Activated naive CD4-positive, alpha-beta T cell treated with anti-CD3 and anti-CD28 coated beads, Interleukin-2, amount 10 ng/mL, durations not matched to agents 7 days and 5 days (primary cell): Measurements from ENCODE around the gene NDOR1.

ENCODE experiments used
- CTCF ChIA-PET: fragments of 350-600 bp; sonication (Branson Sonifier 250); formaldehyde crosslinking; loops from one replicate; lab custom pipeline; 2021; ENCODE audit warnings: antibody characterized with exemption; lab: Charles Lee
- DNase-seq: peaks from one replicate; pipeline ENCODE4 v3.0.0-alpha.2; 2020
- H3K27ac Mint-ChIP-seq: one replicate; pipeline ENCODE4 v1.8.0; 2021; ENCODE audit warnings: mild to moderate bottlenecking, moderate library complexity, mixed read lengths
- H3K27me3 Mint-ChIP-seq: one replicate; pipeline ENCODE4 v1.8.0; 2021; ENCODE audit warnings: mild to moderate bottlenecking, mixed read lengths
- H3K36me3 Mint-ChIP-seq: one replicate; pipeline ENCODE4 v1.8.0; 2021; ENCODE audit warnings: mixed read lengths
- H3K4me1 Mint-ChIP-seq: one replicate; pipeline ENCODE4 v1.8.0; 2021; ENCODE audit warnings: mixed read lengths
- H3K4me3 Mint-ChIP-seq: one replicate; pipeline ENCODE4 v1.8.0; 2021; ENCODE audit warnings: mild to moderate bottlenecking, moderate library complexity, mixed read lengths
- H3K9me3 Mint-ChIP-seq: one replicate; pipeline ENCODE4 v1.8.0; 2021; ENCODE audit warnings: mixed read lengths

The NDOR1 gene

DNA sequence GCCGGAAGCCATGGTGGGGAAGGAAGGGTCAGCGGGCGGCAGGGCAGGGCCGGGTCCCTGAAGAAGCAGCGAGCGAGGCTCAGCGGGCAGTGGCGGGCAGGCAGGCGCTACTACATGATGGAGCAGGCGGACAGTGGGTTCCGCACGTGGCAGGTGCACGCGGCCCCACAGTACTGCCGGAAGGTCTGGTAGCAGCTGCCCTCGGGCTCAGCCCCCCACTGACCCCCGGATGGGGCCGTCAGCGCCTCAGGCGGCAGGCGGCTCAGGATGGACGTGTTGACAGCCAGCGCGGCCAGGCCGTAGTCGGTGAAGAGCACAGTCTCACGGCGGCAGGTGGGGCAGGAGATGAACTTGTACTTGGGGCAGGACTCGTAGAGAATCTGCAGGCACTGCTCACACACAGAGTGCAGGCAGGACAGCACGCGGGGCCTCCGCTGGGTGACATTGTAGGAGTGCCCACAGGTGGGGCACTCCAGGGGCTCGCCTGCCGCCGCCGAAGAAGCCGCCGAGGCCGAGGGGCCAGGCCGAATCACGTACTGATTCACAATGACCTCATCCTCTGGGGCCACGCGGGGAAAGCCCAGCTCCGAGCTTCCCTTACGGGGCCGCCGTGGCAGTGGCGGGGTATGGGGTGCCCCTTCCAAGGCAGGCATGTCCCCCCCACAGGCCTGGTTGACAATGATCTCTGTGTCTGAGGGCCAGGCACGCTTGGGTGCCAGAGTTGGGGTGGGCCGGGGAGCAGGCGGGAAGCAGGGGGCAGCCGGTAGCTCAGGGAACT is 15.0 kb downstream of the NDOR1 start:
- no peaks in the 10 kb centered on the region for H3K36me3 Mint-ChIP-seq
- no peaks in the 10 kb centered on the region for H3K27me3 Mint-ChIP-seq
- no peak for DNase-seq
- peaks cover 19% of the 10 kb centered on the region for H3K4me1 Mint-ChIP-seq
- H3K4me3 Mint-ChIP-seq = peak overlapping the region; percentile 58
- CTCF ChIA-PET = interaction anchor here (1.5 kb wide), 1 partner anchor 16 kb away, joined by 3 read pairs; no protein-coding TSS in a partner anchor
- no peaks in the 10 kb centered on the region for H3K9me3 Mint-ChIP-seq
- H3K27ac Mint-ChIP-seq = no peak overlapping the region

DNA sequence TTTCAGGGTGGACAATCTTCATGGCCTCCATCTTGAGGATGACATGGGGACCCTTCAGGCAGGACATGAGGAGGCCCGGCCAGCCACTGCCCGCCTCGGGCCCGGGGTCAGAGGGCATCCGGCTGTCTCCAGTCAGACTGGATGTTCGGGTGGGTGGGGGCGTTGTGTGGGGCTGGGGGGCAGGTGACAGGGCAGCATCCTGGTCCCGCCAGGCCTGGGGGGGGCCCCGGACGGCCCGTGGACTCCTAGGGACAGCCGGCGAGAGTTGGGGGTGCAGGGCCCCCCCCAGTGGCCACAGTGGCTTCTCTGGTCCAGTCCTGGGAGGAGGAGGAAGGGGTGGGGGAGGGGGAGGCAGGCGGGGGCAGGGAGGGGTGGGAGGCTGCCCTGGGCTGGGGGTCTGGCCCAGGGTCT is 15.6 kb downstream of the NDOR1 start:
- CTCF ChIA-PET = interaction anchor here (2.4 kb wide), 1 partner anchor 33 kb away, joined by 7 read pairs; the partner anchor contains the start of genes ANAPC2 and SSNA1
- peaks cover 19% of the 10 kb centered on the region for H3K4me1 Mint-ChIP-seq
- H3K4me3 Mint-ChIP-seq = peak overlapping the region; percentile 58
- no peaks in the 10 kb centered on the region for H3K36me3 Mint-ChIP-seq
- no peak for DNase-seq
- no peaks in the 10 kb centered on the region for H3K27me3 Mint-ChIP-seq
- H3K27ac Mint-ChIP-seq = no peak overlapping the region
- no peaks in the 10 kb centered on the region for H3K9me3 Mint-ChIP-seq

DNA sequence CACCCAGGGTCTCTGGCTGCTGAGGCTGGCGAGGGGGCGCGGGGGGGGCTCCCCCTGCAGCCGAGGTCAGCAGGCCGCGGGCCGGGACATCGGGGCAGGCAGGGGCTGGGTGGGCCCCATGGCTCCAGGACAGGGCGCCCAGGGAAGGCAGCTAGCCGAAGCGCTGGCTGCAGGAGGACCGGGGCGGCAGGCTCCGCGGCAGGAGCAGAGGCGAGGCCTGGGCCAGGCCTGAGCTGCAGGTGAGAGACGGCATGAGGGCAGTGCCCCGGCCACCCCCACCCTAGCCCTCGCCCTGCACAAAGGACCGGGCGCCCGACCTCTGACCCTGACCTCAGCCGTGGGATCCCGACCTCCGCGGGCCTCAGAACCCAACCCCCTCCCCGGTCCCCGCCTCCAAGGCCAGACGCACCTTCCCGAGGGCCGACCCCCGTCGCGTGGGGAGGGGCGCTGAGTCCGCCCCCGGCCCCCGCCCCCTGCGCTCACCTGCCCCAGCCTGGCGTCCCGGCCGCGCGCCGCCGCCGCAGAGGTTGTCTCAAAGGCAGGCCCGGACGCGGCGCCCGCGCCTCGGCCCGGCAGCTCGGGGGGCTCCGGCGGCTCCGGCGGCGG is 16.1 kb downstream of the NDOR1 start:
- Mint-ChIP-seq H3K4me1 (peaks cover 23% of the 10 kb centered on the region), H3K4me3 (no peak overlapping the region), H3K27me3 (no peaks in the 10 kb centered on the region), H3K36me3 (no peaks in the 10 kb centered on the region), H3K9me3 (no peaks in the 10 kb centered on the region), H3K27ac (no peak overlapping the region)
- DNase-seq = peak; percentile 62
- CTCF ChIA-PET = interaction anchor here (1.3 to 2.4 kb wide), 2 partner anchors 33 to 126 kb away, joined by 4 to 7 read pairs; partner anchors contain the start of genes ANAPC2 and SSNA1

DNA sequence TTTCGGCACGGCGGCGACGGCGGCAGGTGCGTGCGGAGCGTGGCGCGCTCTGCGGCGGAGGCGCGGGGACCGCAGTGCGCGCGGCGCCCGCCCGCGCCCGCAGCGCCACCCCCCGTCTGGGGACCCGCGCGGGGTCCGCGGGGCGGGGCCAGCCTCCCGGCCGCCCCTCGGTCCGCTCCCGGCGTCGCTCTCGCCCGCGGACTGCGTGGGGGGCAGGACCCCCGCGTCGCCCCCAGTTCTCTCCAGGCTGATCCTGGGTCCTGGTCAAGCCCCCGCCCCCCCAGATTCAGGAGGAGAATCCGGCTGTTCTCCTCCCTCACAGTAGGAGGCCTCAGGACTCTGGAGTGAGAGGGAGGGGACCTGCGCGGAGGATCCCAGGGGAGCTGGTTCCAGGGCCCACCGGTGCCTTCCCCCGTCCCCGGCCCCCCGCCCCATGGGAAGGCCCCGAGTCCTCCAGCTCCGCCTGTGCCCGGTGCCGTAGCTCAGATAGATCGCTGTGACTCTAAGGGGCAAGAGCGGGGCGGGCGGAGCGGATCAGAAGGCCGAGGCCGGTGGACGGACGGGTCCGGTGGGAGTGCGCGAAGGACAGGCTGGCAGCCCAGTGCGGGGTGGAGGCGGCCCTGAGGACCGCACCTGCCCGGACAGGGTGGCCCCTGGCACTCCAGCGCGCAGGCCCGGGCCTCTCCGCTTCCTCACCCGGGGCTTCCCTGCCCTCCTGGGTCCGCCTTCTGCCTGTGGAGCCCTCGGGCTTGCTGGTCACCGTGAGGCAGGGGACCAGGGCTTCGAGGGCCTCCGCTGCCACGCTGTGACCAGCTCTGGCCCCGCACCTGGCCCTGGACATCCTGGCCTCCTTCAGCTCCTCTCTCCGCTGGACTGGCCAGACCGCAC is 16.9 kb downstream of the NDOR1 start, which contains the start of gene RNF208:
Gene RNF208, minus strand, starts transcription at position 51 of the 888 bp plus-strand sequence. CDS start 1,028 bp downstream, outside the sequence.
- DNase-seq = peak; percentile 44
- H3K4me3 Mint-ChIP-seq = peak within 1 kb of the TSS; percentile 81
- H3K36me3 Mint-ChIP-seq = no peaks in the 10 kb centered on the region
- H3K27me3 Mint-ChIP-seq = peaks cover 1% of the 10 kb centered on the region
- CTCF ChIA-PET = interaction anchor here (0.9 to 6.1 kb wide), 6 partner anchors 14 to 187 kb away, joined by 3 to 45 read pairs (median 4); partner anchors contain the start of genes ANAPC2 and SSNA1
- no peaks in the 10 kb centered on the region for H3K9me3 Mint-ChIP-seq
- peak within 1 kb of the TSS; percentile 84 for H3K27ac Mint-ChIP-seq
- peaks cover 22% of the 10 kb centered on the region for H3K4me1 Mint-ChIP-seq

DNA sequence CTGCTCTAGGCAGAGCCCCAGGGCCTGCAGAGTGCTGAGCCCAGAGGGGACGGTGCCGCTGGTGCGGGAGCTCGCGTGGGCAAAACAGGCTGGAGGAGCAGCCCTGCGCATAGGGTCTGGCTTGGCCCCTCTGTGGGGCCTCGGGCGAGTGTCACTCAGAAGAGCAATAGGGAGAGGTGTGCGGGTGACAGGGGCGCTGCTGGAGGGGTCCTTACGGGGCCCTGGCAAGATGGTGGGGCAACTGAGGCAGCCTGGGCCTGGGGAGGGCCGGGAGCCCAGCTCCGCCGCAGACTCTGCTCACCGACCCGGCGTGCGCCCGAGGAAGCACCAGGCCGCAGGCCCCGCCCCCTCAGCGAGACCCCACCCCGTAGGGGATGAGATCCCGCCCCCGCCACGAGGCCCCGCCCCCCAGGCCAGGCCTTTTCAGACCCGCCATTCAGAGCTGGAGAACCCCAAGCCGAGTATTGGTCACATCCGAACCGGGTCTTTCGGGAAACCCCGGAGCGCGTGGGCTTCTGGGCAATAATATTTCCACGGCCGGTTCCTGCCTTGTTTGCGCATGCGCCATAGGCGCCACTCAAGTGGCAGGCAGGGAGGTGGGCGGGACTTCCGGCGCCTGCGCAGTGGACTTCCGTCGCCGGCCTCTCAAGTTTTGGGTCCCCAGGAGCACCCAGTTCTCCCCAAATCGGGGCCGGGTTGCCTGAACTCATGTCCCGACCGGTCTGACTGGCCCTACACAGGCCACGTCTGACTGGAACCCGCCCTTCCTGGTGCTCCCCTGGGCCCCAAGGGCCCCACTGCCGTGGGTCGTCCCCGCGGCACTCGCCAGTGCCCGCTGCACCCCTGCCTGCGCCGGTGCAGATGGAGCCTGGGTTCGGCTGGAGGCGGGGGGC is 17.8 kb downstream of the NDOR1 start:
- CTCF ChIA-PET = interaction anchor here (0.9 to 6.1 kb wide), 6 partner anchors 14 to 188 kb away, joined by 3 to 45 read pairs (median 4); partner anchors contain the start of genes ANAPC2 and SSNA1
- Mint-ChIP-seq H3K27me3 (peaks cover 5% of the 10 kb centered on the region), H3K27ac (peak overlapping the region; percentile 84), H3K9me3 (no peaks in the 10 kb centered on the region), H3K36me3 (no peaks in the 10 kb centered on the region), H3K4me3 (peak overlapping the region; percentile 81), H3K4me1 (peaks cover 25% of the 10 kb centered on the region)
- DNase-seq = peak; percentile 98

DNA sequence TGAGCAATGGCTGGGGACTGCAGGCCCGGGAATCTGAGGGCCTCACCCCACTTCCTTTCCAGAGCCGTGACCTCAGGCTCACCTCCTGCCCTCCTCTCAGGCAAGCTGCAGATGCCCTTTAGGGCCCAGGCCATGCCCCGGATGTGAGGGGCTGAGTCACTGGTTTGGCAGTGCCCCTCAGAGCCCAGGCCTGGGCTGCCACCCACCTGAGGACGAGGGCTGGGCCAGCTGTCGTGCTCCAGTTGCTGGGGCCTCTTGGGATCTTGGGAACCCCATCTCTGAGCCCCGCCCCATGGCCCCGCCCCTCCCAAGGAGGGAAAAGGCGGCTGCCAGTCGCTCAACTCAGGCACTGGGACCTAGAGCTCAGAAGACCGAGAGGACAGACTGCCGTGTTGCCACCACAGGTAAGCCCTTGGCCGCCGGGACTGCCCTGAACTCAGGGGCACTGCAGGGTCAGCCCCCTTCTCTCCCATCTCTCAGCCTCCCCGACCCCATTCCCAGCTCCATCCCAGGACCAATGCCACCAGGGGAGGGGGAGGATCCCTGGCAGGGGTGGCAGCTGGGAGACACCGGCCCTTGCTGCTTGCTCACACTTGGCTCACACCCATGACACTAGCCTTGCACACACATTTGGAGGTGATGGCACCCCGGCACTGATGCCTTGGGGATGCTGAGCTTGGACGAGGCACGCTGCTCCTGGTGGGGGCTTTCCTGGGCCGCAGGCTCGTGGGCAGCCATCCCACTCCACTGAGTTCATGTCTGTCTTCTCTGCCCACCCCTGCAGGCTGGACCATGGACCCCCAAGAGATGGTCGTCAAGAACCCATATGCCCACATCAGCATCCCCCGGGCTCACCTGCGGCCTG is 19.6 kb downstream of the NDOR1 start, which contains the start of gene CYSRT1:
Gene CYSRT1, plus strand, starts transcription at position 345 of the 865 bp plus-strand sequence. Its CDS starts 448 bp downstream, at position 793.
- DNase-seq = peak; percentile 53
- Mint-ChIP-seq H3K4me3 (peak within 1 kb of the TSS; percentile 81), H3K9me3 (no peaks in the 10 kb centered on the region), H3K27ac (peak within 1 kb of the TSS; percentile 84), H3K27me3 (peaks cover 16% of the 10 kb centered on the region), H3K4me1 (peaks cover 25% of the 10 kb centered on the region), H3K36me3 (no peaks in the 10 kb centered on the region)
- CTCF ChIA-PET = interaction anchor here (0.7 to 6.1 kb wide), 10 partner anchors 12 to 196 kb away, joined by 3 to 45 read pairs (median 4); partner anchors contain the start of genes ANAPC2 and SSNA1

DNA sequence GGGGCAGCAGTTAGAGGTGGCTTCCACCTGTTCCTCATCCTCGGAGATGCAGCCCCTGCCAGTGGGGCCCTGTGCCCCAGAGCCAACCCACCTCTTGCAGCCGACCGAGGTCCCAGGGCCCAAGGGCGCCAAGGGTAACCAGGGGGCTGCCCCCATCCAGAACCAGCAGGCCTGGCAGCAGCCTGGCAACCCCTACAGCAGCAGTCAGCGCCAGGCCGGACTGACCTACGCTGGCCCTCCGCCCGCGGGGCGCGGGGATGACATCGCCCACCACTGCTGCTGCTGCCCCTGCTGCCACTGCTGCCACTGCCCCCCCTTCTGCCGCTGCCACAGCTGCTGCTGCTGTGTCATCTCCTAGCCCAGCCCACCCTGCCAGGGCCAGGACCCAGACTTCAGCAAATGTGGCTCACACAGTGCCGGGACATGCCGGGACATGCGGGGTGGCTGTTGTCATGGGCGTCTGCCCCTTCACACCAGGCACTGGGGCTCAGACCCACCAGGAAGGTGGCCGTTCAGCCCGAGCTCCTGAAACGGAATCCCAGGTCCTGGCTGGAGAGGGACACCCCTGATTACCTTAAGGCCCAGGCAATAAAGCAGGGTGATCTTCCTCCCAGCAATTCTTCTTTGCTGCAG is 20.3 kb downstream of the NDOR1 start:
- Mint-ChIP-seq H3K27me3 (peaks cover 20% of the 10 kb centered on the region), H3K4me3 (peak overlapping the region; percentile 7), H3K4me1 (peaks cover 25% of the 10 kb centered on the region), H3K9me3 (no peaks in the 10 kb centered on the region), H3K27ac (no peak overlapping the region), H3K36me3 (no peaks in the 10 kb centered on the region)
- CTCF ChIA-PET = interaction anchor here (0.7 to 6.1 kb wide), 16 partner anchors 11 to 197 kb away, joined by 3 to 45 read pairs (median 4); partner anchors contain the start of genes ANAPC2, SSNA1, TPRN and TUBB4B
- DNase-seq = no peak

DNA sequence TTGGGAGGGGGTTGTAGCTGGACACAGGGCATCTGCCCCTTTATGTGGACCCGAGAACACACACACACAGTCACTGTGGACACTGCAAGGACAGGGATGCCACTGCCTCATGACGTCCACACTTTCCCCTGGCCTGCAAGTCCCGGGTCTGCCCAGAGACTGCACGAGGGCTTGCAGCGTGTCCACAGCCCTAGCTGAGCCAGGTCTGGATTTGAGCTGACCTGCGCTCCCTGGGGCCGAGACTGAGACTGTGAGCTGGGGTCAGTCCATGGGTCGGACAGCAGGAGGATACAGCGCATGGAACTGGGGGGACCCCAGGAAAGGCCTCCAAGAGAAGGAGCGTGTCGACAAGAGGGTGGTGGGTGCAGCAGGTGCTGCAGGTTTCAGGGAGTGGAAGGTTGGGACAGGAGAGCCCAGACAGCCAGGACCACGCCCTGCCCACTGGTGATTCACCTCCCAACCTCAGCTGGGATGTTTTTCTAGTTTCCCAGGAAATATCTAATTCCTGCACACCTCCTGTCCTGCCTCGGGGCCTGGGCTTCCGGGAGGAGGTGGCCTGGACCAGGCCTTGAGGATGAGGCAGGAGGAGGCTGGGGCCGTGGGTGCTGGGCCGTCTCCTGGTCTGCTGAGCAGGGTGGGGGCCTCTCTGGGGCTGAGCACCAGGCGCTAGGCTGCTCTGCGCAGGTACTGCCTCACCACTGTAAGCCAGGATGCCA is 21.0 kb downstream of the NDOR1 start:
- H3K36me3 Mint-ChIP-seq = no peaks in the 10 kb centered on the region
- H3K27ac Mint-ChIP-seq = peak overlapping the region; percentile 45
- no peak overlapping the region for H3K4me3 Mint-ChIP-seq
- peaks cover 25% of the 10 kb centered on the region for H3K4me1 Mint-ChIP-seq
- H3K27me3 Mint-ChIP-seq = peaks cover 20% of the 10 kb centered on the region
- no peaks in the 10 kb centered on the region for H3K9me3 Mint-ChIP-seq
- no peak for DNase-seq
- CTCF ChIA-PET = interaction anchor here (0.9 to 6.1 kb wide), 16 partner anchors 10 to 180 kb away, joined by 3 to 45 read pairs (median 4); partner anchors contain the start of genes ANAPC2, NPDC1, SSNA1 and TPRN

DNA sequence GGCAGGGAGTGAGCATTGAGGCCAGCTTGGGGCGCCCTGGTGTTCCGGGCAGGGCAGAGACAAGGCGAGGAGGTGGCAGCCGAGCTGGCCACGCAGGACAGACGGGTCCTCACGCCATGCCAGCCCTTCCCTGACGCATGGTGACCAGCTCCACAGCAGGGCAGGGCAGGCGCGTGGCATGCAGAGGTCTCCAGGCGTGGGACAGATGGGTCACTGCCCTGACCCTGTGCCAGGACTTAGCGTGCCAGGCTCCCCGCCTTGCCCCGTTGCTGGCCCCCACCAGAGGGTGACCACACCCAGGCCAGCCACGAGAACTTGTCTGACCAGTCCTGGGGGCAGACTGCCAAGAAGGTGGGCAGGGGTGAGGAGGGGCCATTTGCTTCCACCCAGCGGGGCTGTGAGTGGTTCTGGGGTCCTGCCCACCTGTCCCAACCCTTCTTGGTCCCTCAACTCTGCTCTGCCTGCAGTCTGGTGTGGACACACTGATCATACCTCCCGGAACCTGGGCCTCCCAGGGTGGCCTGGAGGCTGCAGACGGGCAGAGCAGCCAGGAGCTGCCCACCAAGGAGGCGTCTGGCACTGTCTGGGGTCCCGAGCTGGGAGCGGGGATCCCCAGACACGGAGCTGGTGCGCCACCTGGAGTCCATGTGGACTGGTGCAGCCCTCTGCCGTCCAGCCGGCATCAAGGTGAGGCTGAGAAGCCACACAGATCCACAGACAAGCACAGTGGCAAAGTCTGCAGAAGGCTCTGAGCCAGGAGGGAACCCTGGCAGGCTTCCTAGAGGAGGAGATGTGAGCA is 21.8 kb downstream of the NDOR1 start, which contains the start of gene RNF224:
Gene RNF224, plus strand, starts transcription at position 449 of the 799 bp plus-strand sequence. CDS start 834 bp downstream, outside the sequence.
- peaks cover 27% of the 10 kb centered on the region for H3K27me3 Mint-ChIP-seq
- CTCF ChIA-PET = interaction anchor here (1.0 to 6.1 kb wide), 14 partner anchors 10 to 181 kb away, joined by 3 to 45 read pairs (median 6); partner anchors contain the start of genes ANAPC2, NPDC1, SSNA1 and TPRN
- peak within 1 kb of the TSS; percentile 45 for H3K27ac Mint-ChIP-seq
- H3K9me3 Mint-ChIP-seq = no peaks in the 10 kb centered on the region
- H3K4me3 Mint-ChIP-seq = no peak within 1 kb of the TSS
- H3K36me3 Mint-ChIP-seq = no peaks in the 10 kb centered on the region
- DNase-seq = peak; percentile 90
- peaks cover 25% of the 10 kb centered on the region for H3K4me1 Mint-ChIP-seq

DNA sequence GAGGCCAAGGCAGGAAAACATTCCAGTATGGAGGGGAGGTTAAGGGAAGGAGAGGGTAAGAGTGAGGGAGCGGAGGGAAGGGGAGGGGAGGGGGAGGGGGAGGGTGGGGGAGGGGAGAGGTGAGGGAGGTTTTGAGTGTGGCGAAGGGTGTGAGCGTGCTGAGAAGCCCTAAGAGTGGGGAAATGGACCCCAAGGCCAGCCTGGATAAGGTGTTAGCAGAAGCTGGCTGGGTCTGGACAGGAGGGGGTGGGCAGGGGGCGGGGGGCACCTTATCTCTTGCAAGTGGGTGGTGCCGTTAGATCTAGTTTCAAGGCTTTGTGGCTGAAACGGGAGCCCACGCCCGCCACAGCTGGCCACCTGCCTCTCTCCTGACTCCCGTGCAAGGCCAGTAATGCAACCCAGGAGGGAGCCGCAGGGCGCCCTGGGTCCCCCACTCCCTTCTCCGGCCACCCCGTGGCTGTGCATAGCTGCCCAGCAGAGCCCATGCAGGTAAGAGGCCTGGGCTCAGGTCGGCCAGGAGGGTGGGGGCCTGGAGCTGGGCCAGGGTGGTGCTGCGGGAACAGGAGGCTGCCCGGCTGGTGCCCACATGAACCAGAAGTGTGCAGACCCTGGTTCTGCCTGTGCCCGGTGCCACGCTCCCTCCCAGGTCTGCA is 22.5 kb downstream of the NDOR1 start:
- Mint-ChIP-seq H3K27me3 (peaks cover 28% of the 10 kb centered on the region), H3K4me3 (no peak overlapping the region), H3K27ac (no peak overlapping the region), H3K9me3 (no peaks in the 10 kb centered on the region), H3K36me3 (no peaks in the 10 kb centered on the region), H3K4me1 (peaks cover 23% of the 10 kb centered on the region)
- DNase-seq = no peak
- CTCF ChIA-PET = interaction anchor here (1.1 to 6.1 kb wide), 9 partner anchors 9 to 181 kb away, joined by 4 to 45 read pairs (median 10); partner anchors contain the start of genes ANAPC2, NPDC1, SSNA1 and TUBB4B
